Kidney capillary endothelial cell (primary cell): ENCODE results near the gene LHX3.
A peak's percentile ranks its signal among the peaks of the same experiment; 100 is the strongest.
"Not testable (repeated sequence)": the region's sequence is repeated elsewhere in the genome, so short reads cannot be mapped to it uniquely, and the experiment has no call there.

Experiments
- DNase-seq: peaks from one replicate; pipeline ENCODE4 v3.0.0-alpha.2; 2018; ENCODE audit warnings: low spot score

Gene LHX3

GRCh38 chr9:136241542-136241941 is 36.6 kb upstream of the LHX3 start:
- no peak for DNase-seq

GRCh38 chr9:136240941-136241340 is 36.0 kb upstream of the LHX3 start:
- DNase-seq, result no peak

DNA sequence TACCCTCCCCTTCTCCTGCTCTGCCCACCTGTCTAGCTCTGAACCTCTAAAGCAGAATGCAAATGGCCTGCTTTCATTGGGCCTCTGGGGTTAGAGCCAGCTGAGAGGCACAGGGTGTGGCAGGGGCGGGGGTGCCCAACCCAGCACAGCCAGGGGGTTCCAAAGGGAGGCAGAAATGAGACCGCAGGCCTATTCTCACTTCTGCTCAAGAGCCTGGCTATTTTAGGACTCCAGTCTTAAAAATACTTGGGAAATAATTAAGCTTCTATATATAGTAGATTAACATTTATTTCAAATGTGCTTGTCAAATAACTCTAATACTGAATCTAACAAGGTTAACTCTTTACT is 35.0 kb upstream of the LHX3 start:
- DNase-seq, result no peak

DNA sequence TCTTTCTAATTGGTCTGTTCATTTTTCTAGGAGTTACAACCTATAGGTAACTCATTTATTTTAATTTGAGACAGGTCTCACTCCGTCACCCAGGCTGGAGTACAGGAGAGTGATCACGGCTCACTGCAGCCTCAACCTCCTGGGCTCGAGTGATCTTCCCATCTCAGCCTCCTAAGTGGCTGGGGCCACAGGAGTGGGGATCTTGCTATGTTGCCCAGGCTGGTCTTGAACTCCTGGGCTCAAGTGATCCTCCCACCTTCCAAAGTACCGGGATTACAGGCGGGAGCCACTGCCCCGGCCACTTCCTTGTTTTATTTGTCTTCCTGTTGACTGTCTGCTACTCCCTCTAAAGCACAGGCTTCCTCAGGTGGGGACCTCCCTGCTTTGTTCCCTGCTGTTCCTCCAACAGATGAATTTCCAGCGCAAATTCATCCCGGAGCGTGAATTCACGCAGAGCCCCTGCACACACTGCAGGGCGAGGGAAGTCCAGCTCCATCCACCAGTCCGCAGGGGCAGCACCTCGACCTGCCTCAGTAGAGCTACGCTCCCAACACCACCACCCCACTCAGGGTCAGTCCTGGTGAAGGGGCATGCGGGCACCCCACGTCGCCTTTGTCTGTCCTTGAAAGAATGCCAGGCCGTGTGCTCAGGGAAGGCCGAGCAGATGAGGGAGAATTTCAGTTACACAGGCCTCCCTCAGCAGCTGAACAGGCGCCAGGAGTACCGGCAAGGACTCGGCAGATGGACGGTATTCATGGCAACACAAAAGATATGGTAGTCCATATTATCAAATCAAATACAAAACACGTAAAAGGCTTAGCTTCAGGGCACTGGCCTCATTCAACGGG is 34.4 kb upstream of the LHX3 start:
- DNase-seq, result no peak

DNA sequence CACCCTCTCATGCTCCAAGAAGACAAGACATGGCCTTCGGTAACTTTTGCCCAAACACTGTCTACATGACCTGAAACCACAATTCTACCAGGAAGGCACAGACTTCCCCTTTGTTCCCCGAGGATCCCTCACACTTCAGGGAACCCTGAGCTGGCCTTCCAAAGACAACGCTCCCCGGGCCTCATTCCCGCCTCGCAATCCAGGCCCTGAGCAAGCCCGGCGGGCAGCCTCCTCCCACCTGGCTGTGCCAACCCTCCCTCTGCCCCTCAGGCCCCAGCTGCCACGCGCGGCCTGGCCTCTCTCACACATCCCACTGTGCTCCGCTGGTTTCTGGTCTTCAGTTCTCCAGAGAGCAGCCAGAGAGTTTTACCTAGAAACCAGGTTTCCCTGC is 33.4 kb upstream of the LHX3 start:
- DNase-seq, result no peak

- no peak for DNase-seq
These were observed 32.8 kb upstream of the LHX3 start for GRCh38 chr9:136237486-136238341.

GRCh38 chr9:136236471-136237410 is 31.8 kb upstream of the LHX3 start:
- DNase-seq, result not testable (repeated sequence)

DNA sequence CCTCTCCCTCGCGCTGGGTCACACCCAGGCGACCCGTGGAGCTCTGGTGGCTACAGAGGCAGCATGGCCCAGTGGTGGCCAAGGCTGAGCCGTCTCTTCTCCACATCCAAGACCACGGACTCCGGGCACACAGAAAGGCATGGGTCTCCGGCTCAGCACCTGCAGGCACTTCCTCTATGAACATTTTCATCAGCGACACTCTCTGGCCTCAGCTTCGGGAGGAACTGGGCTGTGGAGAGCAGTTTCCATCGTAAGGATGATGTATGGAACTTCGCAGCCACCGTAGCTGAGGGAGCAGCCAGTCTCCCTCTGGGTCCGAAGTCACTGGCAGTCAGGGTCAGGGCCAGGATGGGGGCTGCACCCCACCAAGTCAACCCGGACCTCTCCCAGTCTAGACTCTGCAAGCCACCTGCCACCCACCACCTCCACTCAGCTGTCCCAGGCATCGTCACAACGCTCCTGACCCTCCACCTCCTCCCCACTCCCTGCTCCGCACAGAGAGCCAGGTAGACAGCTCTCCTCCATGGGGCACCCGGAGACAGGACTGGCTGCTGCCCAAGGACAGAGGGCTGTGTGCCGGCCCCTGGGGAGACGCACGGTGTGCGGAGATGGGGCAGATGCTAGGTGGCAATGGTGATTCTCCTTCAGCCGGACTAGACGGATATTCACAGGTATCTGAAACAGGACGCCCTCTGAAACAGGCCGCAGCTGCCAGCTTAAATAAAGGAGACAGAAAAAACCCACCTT is 31.0 kb upstream of the LHX3 start:
- no peak for DNase-seq

DNA sequence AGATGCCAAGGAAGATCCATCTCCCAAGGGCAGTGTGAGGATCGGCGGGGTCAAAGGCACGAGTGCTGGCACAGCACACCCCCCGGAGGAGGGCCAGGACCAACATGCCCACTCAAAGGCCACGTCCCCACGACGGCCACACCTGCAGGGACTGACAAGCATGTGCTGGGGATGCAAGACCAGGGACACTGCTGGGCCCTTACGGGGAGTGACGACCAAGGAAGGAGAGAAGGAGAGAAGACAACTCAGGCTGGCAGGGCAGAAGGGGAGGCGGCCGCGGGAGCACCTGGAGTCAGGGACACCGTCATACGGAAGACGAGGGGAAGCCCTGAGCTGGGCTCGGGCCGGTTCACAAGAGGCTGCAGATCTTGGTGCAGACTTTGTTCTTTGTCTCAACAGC is 30.2 kb upstream of the LHX3 start:
- DNase-seq, result no peak

DNA sequence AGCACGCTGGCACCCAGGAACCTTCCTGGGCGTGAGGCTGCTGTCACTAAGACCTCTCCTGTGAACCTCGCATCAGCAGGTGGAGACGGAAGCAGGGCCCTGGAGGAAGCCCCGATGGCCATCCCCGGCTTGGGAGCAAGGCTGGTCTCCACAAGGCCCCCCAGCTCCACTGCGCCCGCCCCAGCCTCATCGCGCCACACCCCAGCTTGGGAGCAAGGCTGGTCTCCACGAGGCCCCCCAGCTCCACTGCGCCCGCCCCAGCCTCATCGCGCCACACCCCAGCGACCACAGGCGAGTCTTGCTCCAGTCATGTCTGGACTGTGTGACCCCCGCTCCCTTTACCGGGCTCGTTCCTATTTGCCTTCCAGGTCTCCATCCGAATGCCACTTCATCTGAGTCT is 29.7 kb upstream of the LHX3 start:
- no peak for DNase-seq

DNA sequence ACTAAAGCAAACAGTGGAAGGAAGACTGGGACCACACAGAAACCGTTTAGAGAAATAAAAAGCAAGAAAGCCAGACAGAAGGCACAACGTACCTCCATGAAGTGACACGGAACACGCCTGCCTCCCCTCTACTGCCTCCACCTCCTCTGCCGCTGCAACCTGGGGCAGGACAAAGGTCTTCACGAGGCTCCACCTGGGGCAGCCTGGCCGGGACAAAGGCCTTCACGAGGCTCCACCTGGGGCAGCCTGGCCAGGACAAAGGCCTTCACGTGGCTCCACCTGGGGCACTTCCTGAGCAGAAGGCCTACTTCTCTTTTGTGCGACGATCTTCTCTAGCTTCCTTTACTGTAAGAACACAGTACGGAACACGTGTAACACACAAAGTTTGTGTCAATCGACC is 28.9 kb upstream of the LHX3 start:
- no peak for DNase-seq

DNA sequence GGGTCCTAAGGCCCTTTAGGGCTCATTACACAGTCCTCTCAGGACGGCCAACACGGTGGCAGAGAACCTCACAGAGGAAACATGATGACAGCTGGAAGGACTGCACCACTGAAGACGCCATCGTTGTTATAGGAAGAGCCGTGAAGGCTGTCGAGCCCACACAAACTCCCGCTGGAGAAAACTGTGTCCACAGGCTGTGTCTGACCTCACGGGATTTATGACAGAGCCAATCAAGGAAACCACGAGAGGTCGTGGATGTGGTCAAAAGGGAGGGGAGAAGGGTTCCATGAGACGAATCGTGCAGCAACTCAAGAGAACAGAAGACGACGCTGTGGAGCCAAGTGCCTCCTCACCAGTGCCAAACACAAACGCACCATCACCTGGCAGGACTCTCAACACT is 28.5 kb upstream of the LHX3 start:
- DNase-seq, result no peak

- no peak for DNase-seq
These were observed 28.0 kb upstream of the LHX3 start for GRCh38 chr9:136232969-136233368.

GRCh38 chr9:136231478-136232297 is 26.8 kb upstream of the LHX3 start:
- DNase-seq, result peak; percentile 33

DNA sequence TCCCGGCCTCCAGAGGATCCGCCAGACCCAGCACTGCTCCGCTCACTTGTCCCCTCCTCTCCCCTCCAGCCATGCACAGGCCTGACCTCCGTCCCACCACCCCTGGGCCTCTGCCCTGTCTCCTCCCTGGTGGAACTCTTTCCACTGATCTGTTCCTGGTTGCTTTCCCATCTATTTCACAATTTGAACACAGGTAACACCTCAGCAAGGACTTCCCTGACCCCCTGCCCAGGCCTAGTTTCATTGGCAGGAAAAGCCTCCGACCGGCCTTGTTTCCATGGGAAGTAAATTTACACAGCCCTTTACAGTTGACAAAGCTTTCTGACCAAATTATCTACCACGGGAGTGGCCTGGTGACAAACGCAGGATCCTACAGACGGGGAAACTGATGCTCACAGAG is 25.8 kb upstream of the LHX3 start:
- no peak for DNase-seq

GRCh38 chr9:136230365-136230764 is 25.4 kb upstream of the LHX3 start:
- DNase-seq, result no peak

- DNase-seq, result no peak
These were observed 24.5 kb upstream of the LHX3 start for GRCh38 chr9:136229096-136230065.

DNA sequence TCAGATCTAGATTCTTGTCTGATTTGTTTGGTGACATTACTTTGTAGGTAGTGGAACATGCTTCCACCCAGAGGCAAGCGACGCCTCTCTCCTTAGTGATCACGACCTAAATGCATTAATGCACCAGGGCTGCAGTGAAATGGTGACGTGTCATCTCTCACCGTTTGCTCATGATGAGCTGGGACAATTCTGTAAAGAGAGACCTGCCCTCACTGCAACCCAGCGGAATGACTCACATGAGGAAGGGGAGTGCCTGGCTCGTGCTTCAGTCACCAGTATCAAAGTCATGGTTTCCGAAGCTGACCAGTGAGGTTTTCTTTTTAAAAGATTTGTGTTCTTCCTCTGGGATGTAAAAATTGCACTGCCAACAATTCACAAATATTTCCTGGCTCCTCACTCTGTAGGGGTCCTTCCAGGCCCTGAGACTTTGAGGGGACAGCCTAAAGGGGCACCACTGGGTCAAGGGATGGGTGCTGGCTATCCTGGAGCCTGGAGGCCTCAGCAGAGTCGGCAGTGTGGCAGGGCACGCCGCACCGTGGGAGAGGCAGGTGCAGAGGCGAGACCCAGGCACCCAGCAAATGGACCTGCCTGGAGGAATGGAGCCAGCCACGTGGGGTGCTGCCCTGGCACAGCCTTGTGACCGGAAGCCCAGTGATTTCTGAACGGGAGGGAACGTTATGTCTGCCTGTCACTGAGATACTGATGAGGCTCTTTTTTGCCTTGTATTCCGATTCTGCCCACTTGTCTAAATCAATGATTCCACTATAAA is 23.4 kb upstream of the LHX3 start:
- DNase-seq, result peak; percentile 84
